Adrenal gland (tissue), 12 donors: ENCODE results near the gene HAUS7. TPM values are rescaled to one million over a fixed set of nuclear protein-coding genes. Genes with fewer than 3 reads are reported as not detected.

Source experiments
- DNase-seq, 7 donors: peaks; one replicate each; pipeline ENCODE4 v3.0.0-alpha.2; 2019 to 2020
- H3K27ac ChIP-seq, 5 donors: fragments of 200-600 bp; sonication (generic) in 4 of 5; 1 replicate in 3 of 5; 2 replicates in 2 of 5; pipeline versions ENCODE4 v1.5.1 to v1.8.0; 2016 to 2020; ENCODE audit warnings: mild to moderate bottlenecking in 1 of 5
- H3K27me3 ChIP-seq: fragments of 200-600 bp; 2 replicates; pipeline ENCODE4 v1.8.0; 2021
- H3K36me3 ChIP-seq, 2 donors: fragments of 200-600 bp; replicated peaks in 1 of 2; 1 replicate in 1 of 2; 2 replicates in 1 of 2; pipeline versions ENCODE4 v1.5.1 to v1.8.0; 2018 to 2022
- H3K4me1 ChIP-seq, 2 donors: fragments of 200-600 bp; replicated peaks in 1 of 2; 1 replicate in 1 of 2; 2 replicates in 1 of 2; pipeline versions ENCODE4 v1.5.1 to v1.8.0; 2018 to 2021
- H3K4me3 ChIP-seq, 4 donors: fragments of 200-600 bp; sonication (generic) in 3 of 4; one replicate each; pipeline ENCODE4 v1.5.1; 2016 to 2018
- H3K9me3 ChIP-seq, 3 donors: fragments of 200-600 bp; sonication (generic) in 1 of 3; replicated peaks in 1 of 3; 1 replicate in 2 of 3; 2 replicates in 1 of 3; pipeline versions ENCODE4 v1.5.1 to v1.8.0; 2016 to 2021
- CTCF ChIP-seq, 6 experiments: fragments of 450-650 bp in 4 of 6; fragments of 200-600 bp in 2 of 6; sonication (generic) in 1 of 6; IDR thresholded peaks; 1 replicate in 5 of 6; 2 replicates in 1 of 6; pipeline versions ENCODE4 v1.5.1 to v1.8.0; 2016 to 2021; ENCODE audit warnings: antibody characterized with exemption in 6 of 6, mild to moderate bottlenecking in 2 of 6, moderate library complexity in 1 of 6
- POLR2A ChIP-seq, 2 donors: fragments of 450-650 bp; IDR thresholded peaks; one replicate each; pipeline ENCODE4 v1.6.1; 2017; ENCODE audit warnings: antibody characterized with exemption in 2 of 2, mild to moderate bottlenecking in 2 of 2, moderate library complexity in 1 of 2
- WGBS, 4 donors: extraction: QIAGEN DNeasy Blood & Tissue Kit in 2 of 4; methylation state at CpG; one replicate each; pipeline versions ENCODE4 v1.1.5 to v1.1.7; 2013 to 2017; 5-methylcytosine and 5-hydroxymethylcytosine counted together
- intact Hi-C, 2 donors: fragments of 100-400 bp; cut with DNase I; formaldehyde crosslinking; loops; one replicate each; pipeline versions ENCODE4 v1.14.1 to v1.15.0; 2022 to 2023
- polyA plus RNA-seq, 3 donors: library from polyadenylated mRNA; stranded (reverse); fragments of 200-250 nt in 2 of 3; fragments of 350-450 nt in 1 of 3; fragmentation: Illumina TruSeq in 1 of 3; extraction: RNeasy Lipid Tissue Mini Kit (QIAGEN cat#74804) in 1 of 3; gene quantifications; one replicate each; pipeline ENCODE4 v1.2.3, GENCODE V29; 2013 to 2014
- total RNA-seq, 9 donors: library from RNA; depleted of rRNA in 4 of 9; stranded (reverse); fragments of >200 nt in 4 of 9; fragments of 120-200 nt in 1 of 9; fragmentation: NEBNext Ultra II Directional in 1 of 9; extraction: Animal tissue kit (Norgen Biotek cat#: 25700) in 1 of 9; gene quantifications; one replicate each; pipeline versions ENCODE4 v1.1.0 to v1.2.4, GENCODE V29; 2013 to 2023
- donor health status: healthy with polysubstance abuse.
- donor health status: Bipolar disorder and iron deficiency.
- donor health status: DM: yes; HTN: yes; CAD: no.
- donor health status: DM: no; HTN: no; CAD: no.
- donor health status: DM: no; HTN: no; CAD: no.
- donor health status: DM: yes; HTN: yes; CAD: no.

Gene HAUS7
- total and polyA plus RNA-seq, 12 donors: 7.3 to 111 (median 19.3) TPM

- no peaks in the 10 kb centered on the region for H3K4me1 ChIP-seq
- no peak overlapping the region for H3K4me3 ChIP-seq
- no peak overlapping the region for H3K27ac ChIP-seq
- intact Hi-C loops: no loop called here
- no peaks in the 10 kb centered on the region for H3K9me3 ChIP-seq
- WGBS, 4 donors: 77 to 93% (median 85%) methylated on average over 7 to 9 of the region's 9 CpGs
- no peak for TF ChIP-seq POLR2A (IDR thresholded peaks at IDR 0.05)
- no peak for TF ChIP-seq CTCF (IDR thresholded peaks at IDR 0.05)
- no peak for DNase-seq
- H3K27me3 ChIP-seq: no peaks in the 10 kb centered on the region
- no peaks in the 10 kb centered on the region for H3K36me3 ChIP-seq
Measured at GRCh38 chrX:153456704-153457103, 13.7 kb downstream of the HAUS7 start.

DNA sequence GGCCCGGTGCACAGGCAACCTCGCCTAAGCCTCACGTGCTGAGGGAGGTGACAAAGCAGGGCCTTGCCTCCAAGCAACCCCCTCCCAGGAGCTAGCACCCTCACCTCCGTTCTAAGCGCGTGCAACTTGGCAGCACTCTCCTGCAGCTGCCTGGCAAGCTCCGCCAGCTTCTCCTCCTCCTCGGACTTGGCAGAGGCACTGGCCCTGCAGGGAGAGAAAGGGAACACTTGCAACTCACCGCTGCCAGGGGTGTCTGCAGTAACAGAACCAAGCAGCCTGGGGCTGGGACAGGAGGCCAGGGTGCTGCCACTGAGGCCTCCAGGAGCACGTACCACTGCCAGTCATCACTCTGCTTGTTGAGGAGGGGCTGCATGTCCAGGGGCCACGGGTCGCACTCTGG is 14.2 kb downstream of the HAUS7 start:
- Histone ChIP-seq H3K4me1 (no peaks in the 10 kb centered on the region), H3K36me3 (no peaks in the 10 kb centered on the region), H3K9me3 (no peaks in the 10 kb centered on the region), H3K4me3 (no peak overlapping the region), H3K27ac (no peak overlapping the region), H3K27me3 (no peaks in the 10 kb centered on the region)
- WGBS, 4 donors: 80 to 94% (median 83%) methylated on average over 3 to 12 of the region's 12 CpGs; no CpG with 5 or more reads in 1 of the 4 donors
- intact Hi-C loops: no loop called here
- TF ChIP-seq CTCF (IDR thresholded peaks at IDR 0.05) (no peak), POLR2A (IDR thresholded peaks at IDR 0.05) (no peak)
- no peak for DNase-seq

DNA sequence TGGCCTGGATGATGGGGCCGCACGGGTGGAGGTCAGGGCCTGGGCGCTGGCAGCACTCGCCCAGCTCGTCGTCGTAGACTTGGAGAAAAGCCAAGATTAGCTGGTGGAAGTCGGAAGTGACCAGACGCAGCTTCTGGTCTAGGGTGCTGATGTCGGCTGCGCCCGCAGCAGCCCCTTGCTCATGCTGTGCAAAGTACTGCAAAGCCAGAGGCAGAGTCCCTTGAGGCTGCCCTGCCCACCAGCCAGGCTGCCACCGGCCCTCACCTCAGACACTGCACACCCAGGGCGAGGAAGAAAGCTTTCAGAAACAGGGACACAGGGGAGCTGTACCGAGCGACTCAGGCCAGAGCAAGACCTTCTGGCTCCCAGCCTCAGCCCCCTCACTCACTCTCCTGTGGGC is 14.8 kb downstream of the HAUS7 start:
- intact Hi-C loops: no loop called here
- TF ChIP-seq CTCF (IDR thresholded peaks at IDR 0.05): no peak
- TF ChIP-seq POLR2A (IDR thresholded peaks at IDR 0.05): no peak

GRCh38 chrX:153454901-153455550 is 15.3 kb downstream of the HAUS7 start:
- Histone ChIP-seq H3K27ac (no peak overlapping the region), H3K27me3 (no peaks in the 10 kb centered on the region), H3K4me1 (no peaks in the 10 kb centered on the region), H3K9me3 (no peaks in the 10 kb centered on the region), H3K4me3 (no peak overlapping the region), H3K36me3 (no peaks in the 10 kb centered on the region)
- no peak for DNase-seq
- TF ChIP-seq POLR2A (IDR thresholded peaks at IDR 0.05) (no peak), CTCF (IDR thresholded peaks at IDR 0.05) (no peak)
- intact Hi-C loops: no loop called here
- 82 to 100% (median 92%) methylated on average over 2 to 16 of the region's 16 CpGs for WGBS, 4 donors

More for the DNA sequence above, 14.8 kb downstream of the HAUS7 start:
- WGBS, 4 donors: 81 to 89% (median 81%) methylated on average over 14 to 16 of the region's 16 CpGs; no CpG with 5 or more reads in 1 of the 4 donors
- no peaks in the 10 kb centered on the region for H3K27me3 ChIP-seq
- no peaks in the 10 kb centered on the region for H3K36me3 ChIP-seq
- H3K4me3 ChIP-seq: no peak overlapping the region
- H3K4me1 ChIP-seq: no peaks in the 10 kb centered on the region
- no peak overlapping the region for H3K27ac ChIP-seq
- no peak for DNase-seq
- no peaks in the 10 kb centered on the region for H3K9me3 ChIP-seq
